HCT116 (cell line): ENCODE results near the gene GLDC. TPM values are rescaled to one million over a fixed set of nuclear protein-coding genes. Genes with fewer than 3 reads are reported as not detected.

ENCODE experiments used
- ATAC-seq: fragments of 200-7000 bp; cut with Tn5 transposase; 2 replicates; pipeline ENCODE4 v1.9.1; 2020; ENCODE audit warnings: mild to moderate bottlenecking, moderate library complexity
- BruUV-seq: library from RNA; stranded (reverse); fragments of 400-500 nt; replicated peaks from 2 replicates; lab custom pipeline; 2021; lab: Mats Ljungman, UMichigan
- CTCF ChIA-PET: fragments of 300-600 bp; sonication (Branson Sonifier 250); formaldehyde crosslinking; loops from one replicate; lab custom pipeline; 2021; ENCODE audit warnings: antibody characterized with exemption; lab: Charles Lee
- POLR2A ChIA-PET: fragments of 300-600, 350-600 bp; sonication (Branson Sonifier 250); formaldehyde crosslinking; loops from one replicate; lab custom pipeline; 2021; ENCODE audit warnings: antibody characterized with exemption; lab: Charles Lee
- RAD21 ChIA-PET, 2 experiments: fragments of 300-600 bp; sonication (Branson Sonifier 250); formaldehyde crosslinking; loops; one replicate each; lab custom pipeline; 2023; ENCODE audit warnings: low total read pairs in 2 of 2; ENCODE audit not compliant: uncharacterized antibody in 2 of 2, unreplicated experiment in 2 of 2, low non-redundant PET in 1 of 2; lab: Charles Lee
- DNase-seq: peaks from one replicate; pipeline ENCODE4 v3.0.0-alpha.2; 2010; ENCODE audit warnings: low read depth, low spot score
- H2AFZ ChIP-seq: fragments of 200-600 bp; shearing (Covaris generic), sonication (generic); 2 replicates; pipeline ENCODE4 v1.6.1; 2017; ENCODE audit warnings: low read depth, mixed run types, mixed read lengths, antibody characterized with exemption, low read length; ENCODE audit not compliant: poor library complexity, severe bottlenecking
- H3K27ac ChIP-seq: 2 replicates; pipeline ENCODE4 v1.5.1; 2012; ENCODE audit warnings: low read depth, low read length
- H3K27me3 ChIP-seq: fragments of 200-600 bp; sonication (generic); 2 replicates; pipeline ENCODE4 v1.6.1; 2016; ENCODE audit warnings: mixed run types, low read length, mixed read lengths; ENCODE audit not compliant: insufficient read depth
- H3K36me3 ChIP-seq, 2 experiments: fragments of 200-500 bp in 1 of 2; fragments of 200-600 bp in 1 of 2; sonication (Bioruptor generic) in 1 of 2; sonication (generic) in 1 of 2; 2 replicates each; pipeline versions ENCODE4 v1.5.1 to v1.6.1; 2014 to 2016; ENCODE audit warnings: low read length in 2 of 2, inconsistent platforms in 1 of 2, mixed read lengths in 1 of 2, mixed run types in 1 of 2; ENCODE audit not compliant: insufficient read depth in 2 of 2, control insufficient read depth in 1 of 2
- H3K4me1 ChIP-seq, 2 experiments: fragments of 200-600 bp in 1 of 2; sonication (generic) in 1 of 2; 2 replicates each; pipeline versions ENCODE4 v1.5.1 to v1.6.1; 2012 to 2017; ENCODE audit warnings: low read length in 2 of 2, inconsistent platforms in 1 of 2, mild to moderate bottlenecking in 1 of 2, mixed read lengths in 1 of 2, mixed run types in 1 of 2, moderate library complexity in 1 of 2; ENCODE audit not compliant: insufficient read depth in 2 of 2, control insufficient read depth in 1 of 2
- H3K4me2 ChIP-seq: fragments of 200-600 bp; sonication (generic); 2 replicates; pipeline ENCODE4 v1.6.1; 2017; ENCODE audit warnings: mixed run types, low read length, mixed read lengths
- H3K4me3 ChIP-seq, 2 experiments: fragments of 200-600 bp in 1 of 2; sonication (generic) in 1 of 2; replicated peaks in 1 of 2; 2 replicates each; pipeline ENCODE4 v1.5.1; 2011 to 2016; ENCODE audit warnings: low read length in 2 of 2, control low read depth in 1 of 2, low read depth in 1 of 2, mild to moderate bottlenecking in 1 of 2, mixed read lengths in 1 of 2, mixed run types in 1 of 2
- H3K79me2 ChIP-seq: fragments of 200-600 bp; sonication (generic); 2 replicates; pipeline ENCODE4 v1.6.1; 2017; ENCODE audit warnings: mild to moderate bottlenecking, mixed run types, low read length, moderate library complexity, mixed read lengths; ENCODE audit not compliant: insufficient read depth
- H3K9ac ChIP-seq: fragments of 200-600 bp; sonication (generic); 2 replicates; pipeline ENCODE4 v1.6.1; 2016; ENCODE audit warnings: low read length, mixed read lengths
- H3K9me2 ChIP-seq: fragments of 200-600 bp; sonication (generic), shearing (Covaris generic); 2 replicates; pipeline ENCODE4 v1.6.1; 2017; ENCODE audit warnings: mixed run types, mild to moderate bottlenecking, moderate library complexity; ENCODE audit not compliant: insufficient read depth
- H3K9me3 ChIP-seq, 2 experiments: fragments of 200-500 bp in 1 of 2; fragments of 200-600 bp in 1 of 2; sonication (Bioruptor generic) in 1 of 2; sonication (generic) in 1 of 2; 2 replicates each; pipeline ENCODE4 v1.6.1; 2014 to 2017; ENCODE audit warnings: low read length in 2 of 2, mixed read lengths in 2 of 2, inconsistent platforms in 1 of 2, low read depth in 1 of 2, mild to moderate bottlenecking in 1 of 2, mixed run types in 1 of 2, moderate library complexity in 1 of 2; ENCODE audit not compliant: control insufficient read depth in 1 of 2, insufficient read depth in 1 of 2
- H4K20me1 ChIP-seq: fragments of 200-600 bp; sonication (generic), shearing (Covaris generic); 2 replicates; pipeline ENCODE4 v1.6.1; 2017; ENCODE audit warnings: mixed run types, mild to moderate bottlenecking, moderate library complexity; ENCODE audit not compliant: insufficient read depth
- CBX3 ChIP-seq: IDR thresholded peaks from 2 replicates; pipeline ENCODE4 v1.6.1; 2012; ENCODE audit warnings: low read depth
- CEBPB ChIP-seq: IDR thresholded peaks from 2 replicates; pipeline ENCODE4 v1.6.1; 2012; ENCODE audit warnings: low read depth
- ELF1 ChIP-seq: IDR thresholded peaks from 2 replicates; pipeline ENCODE4 v1.6.1; 2012; ENCODE audit warnings: low read depth, borderline replicate concordance
- EZH2 ChIP-seq: fragments of 200-600 bp; sonication (generic); IDR thresholded peaks from 2 replicates; pipeline ENCODE4 v1.6.1; 2017; ENCODE audit warnings: antibody characterized with exemption, mixed run types
- FOSL1 ChIP-seq: IDR thresholded peaks from 2 replicates; pipeline ENCODE4 v1.6.1; 2012; ENCODE audit warnings: low read depth
- JUND ChIP-seq: IDR thresholded peaks from 2 replicates; pipeline ENCODE4 v1.6.1; 2012
- POLR2A ChIP-seq: IDR thresholded peaks from 2 replicates; pipeline ENCODE4 v1.7.0; 2011; ENCODE audit warnings: borderline replicate concordance; ENCODE audit not compliant: insufficient read depth, insufficient read length; ENCODE audit errors: extremely low read depth
- POLR2AphosphoS5 ChIP-seq: IDR thresholded peaks from 2 replicates; pipeline ENCODE4 v1.6.1; 2011; ENCODE audit warnings: mild to moderate bottlenecking, low read depth, low read length, moderate library complexity
- RAD21 ChIP-seq: IDR thresholded peaks from 2 replicates; pipeline ENCODE4 v1.6.1; 2012; ENCODE audit warnings: low read depth, mild to moderate bottlenecking
- SIN3A ChIP-seq: IDR thresholded peaks from 2 replicates; pipeline ENCODE4 v1.6.1; 2012; ENCODE audit warnings: low read depth
- YY1 ChIP-seq: IDR thresholded peaks from 2 replicates; pipeline ENCODE4 v1.6.1; 2011; ENCODE audit warnings: low read length, low read depth, moderate library complexity, mild to moderate bottlenecking; ENCODE audit not compliant: insufficient replicate concordance; ENCODE audit errors: extremely low read depth
- ZFX ChIP-seq: fragments of 450-650 bp; IDR thresholded peaks from 2 replicates; pipeline ENCODE4 v1.6.1; 2017
- intact Hi-C: fragments of 100-400 bp; cut with micrococcal nuclease; formaldehyde crosslinking; loops from 2 replicates; pipeline ENCODE4 v1.10.0; 2022
- total RNA-seq: library from RNA; stranded (reverse); gene quantifications from one replicate; pipeline ENCODE4 v1.2.1, GENCODE V29; 2021; ENCODE audit not compliant: unreplicated experiment
- TF ChIP-seq, protein P1 (sequence below): IDR thresholded peaks from 2 replicates; pipeline ENCODE4 v1.6.1; 2012
- TF ChIP-seq, protein P2 (sequence below): IDR thresholded peaks from 2 replicates; pipeline ENCODE4 v1.6.1; 2012
- TF ChIP-seq, protein P3 (sequence below): IDR thresholded peaks from 2 replicates; pipeline ENCODE4 v1.6.1; 2012; ENCODE audit warnings: low read depth

Gene GLDC
- total RNA-seq, 1 experiment from 2014 or later: 4.9 TPM

DNA sequence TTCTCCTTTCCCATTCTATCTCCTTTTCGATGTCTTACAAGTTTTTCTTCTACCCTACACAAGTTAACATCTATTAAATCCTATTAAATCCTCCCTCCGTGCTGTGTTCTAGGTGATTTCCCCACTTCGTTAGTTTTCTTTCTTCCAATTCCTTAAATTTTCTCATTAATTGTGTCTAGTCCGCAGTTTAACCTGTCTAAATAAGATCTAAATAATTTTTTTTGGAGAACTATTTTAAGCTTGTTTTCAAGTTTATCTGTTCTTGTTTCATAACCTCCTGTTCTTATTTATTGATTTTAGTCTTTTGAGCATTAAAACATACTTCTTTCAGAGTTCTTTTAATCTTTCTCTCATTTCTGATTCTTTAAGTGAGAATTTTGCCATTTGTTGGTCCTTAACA is 123.3 kb downstream of the GLDC start:
- Histone ChIP-seq H3K9ac (no peak overlapping the region), H3K27ac (no peak overlapping the region), H3K9me2 (no peaks in the 10 kb centered on the region), H3K4me3 (no peak overlapping the region), H3K9me3 (no peaks in the 10 kb centered on the region), H3K79me2 (no peaks in the 10 kb centered on the region), H4K20me1 (no peaks in the 10 kb centered on the region), H3K4me2 (no peak overlapping the region), H2AFZ (no peak overlapping the region), H3K4me1 (no peaks in the 10 kb centered on the region), H3K36me3 (no peaks in the 10 kb centered on the region), H3K27me3 (no peaks in the 10 kb centered on the region)
- ChIA-PET RAD21 (no interaction called here), POLR2A (no interaction called here), CTCF (no interaction called here)
- no peak for DNase-seq
- intact Hi-C loops: no loop called here
- no TSS peak for BruUV-seq
- TF ChIP-seq, protein P1, sequence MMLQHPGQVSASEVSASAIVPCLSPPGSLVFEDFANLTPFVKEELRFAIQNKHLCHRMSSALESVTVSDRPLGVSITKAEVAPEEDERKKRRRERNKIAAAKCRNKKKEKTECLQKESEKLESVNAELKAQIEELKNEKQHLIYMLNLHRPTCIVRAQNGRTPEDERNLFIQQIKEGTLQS: no peak
- TF ChIP-seq POLR2A (no peak), YY1 (no peak), EZH2 (no peak), JUND (no peak), RAD21 (no peak), CEBPB (no peak), FOSL1 (no peak), CBX3 (no peak), ZFX (no peak), POLR2AphosphoS5 (no peak), ELF1 (no peak), SIN3A (no peak)
- TF ChIP-seq, protein P2, sequence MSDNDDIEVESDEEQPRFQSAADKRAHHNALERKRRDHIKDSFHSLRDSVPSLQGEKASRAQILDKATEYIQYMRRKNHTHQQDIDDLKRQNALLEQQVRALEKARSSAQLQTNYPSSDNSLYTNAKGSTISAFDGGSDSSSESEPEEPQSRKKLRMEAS: no peak
- TF ChIP-seq, protein P3, sequence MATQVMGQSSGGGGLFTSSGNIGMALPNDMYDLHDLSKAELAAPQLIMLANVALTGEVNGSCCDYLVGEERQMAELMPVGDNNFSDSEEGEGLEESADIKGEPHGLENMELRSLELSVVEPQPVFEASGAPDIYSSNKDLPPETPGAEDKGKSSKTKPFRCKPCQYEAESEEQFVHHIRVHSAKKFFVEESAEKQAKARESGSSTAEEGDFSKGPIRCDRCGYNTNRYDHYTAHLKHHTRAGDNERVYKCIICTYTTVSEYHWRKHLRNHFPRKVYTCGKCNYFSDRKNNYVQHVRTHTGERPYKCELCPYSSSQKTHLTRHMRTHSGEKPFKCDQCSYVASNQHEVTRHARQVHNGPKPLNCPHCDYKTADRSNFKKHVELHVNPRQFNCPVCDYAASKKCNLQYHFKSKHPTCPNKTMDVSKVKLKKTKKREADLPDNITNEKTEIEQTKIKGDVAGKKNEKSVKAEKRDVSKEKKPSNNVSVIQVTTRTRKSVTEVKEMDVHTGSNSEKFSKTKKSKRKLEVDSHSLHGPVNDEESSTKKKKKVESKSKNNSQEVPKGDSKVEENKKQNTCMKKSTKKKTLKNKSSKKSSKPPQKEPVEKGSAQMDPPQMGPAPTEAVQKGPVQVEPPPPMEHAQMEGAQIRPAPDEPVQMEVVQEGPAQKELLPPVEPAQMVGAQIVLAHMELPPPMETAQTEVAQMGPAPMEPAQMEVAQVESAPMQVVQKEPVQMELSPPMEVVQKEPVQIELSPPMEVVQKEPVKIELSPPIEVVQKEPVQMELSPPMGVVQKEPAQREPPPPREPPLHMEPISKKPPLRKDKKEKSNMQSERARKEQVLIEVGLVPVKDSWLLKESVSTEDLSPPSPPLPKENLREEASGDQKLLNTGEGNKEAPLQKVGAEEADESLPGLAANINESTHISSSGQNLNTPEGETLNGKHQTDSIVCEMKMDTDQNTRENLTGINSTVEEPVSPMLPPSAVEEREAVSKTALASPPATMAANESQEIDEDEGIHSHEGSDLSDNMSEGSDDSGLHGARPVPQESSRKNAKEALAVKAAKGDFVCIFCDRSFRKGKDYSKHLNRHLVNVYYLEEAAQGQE: no peak
- ATAC-seq: no peak
